Epithelial cell of prostate (primary cell): ENCODE measurements around the gene IQCF6.
"Not testable (repeated sequence)": the region's sequence is repeated elsewhere in the genome, so short reads cannot be mapped to it uniquely, and the experiment has no call there.

ENCODE experiments used
- DNase-seq: peaks from one replicate; pipeline ENCODE4 v3.0.0-alpha.2; 2011; ENCODE audit warnings: low read depth, low spot score
- H3K27ac ChIP-seq: fragments of 450-650 bp; 2 replicates; pipeline ENCODE4 v1.5.1; 2017; ENCODE audit warnings: mild to moderate bottlenecking

Gene IQCF6

GRCh38 chr3:51777985-51778384, 1.1 kb downstream of the IQCF6 start:
- no peak for DNase-seq
- no peak overlapping the region for H3K27ac ChIP-seq

GRCh38 chr3:51773529-51774056, 5.4 kb downstream of the IQCF6 start:
- no peak overlapping the region for H3K27ac ChIP-seq
- no peak for DNase-seq

GRCh38 chr3:51759203-51759602, 19.8 kb downstream of the IQCF6 start:
- H3K27ac ChIP-seq: no peak overlapping the region
- no peak for DNase-seq

GRCh38 chr3:51753763-51754750, 25.0 kb downstream of the IQCF6 start:
- H3K27ac ChIP-seq: peak overlapping the region; percentile 68

GRCh38 chr3:51751287-51751686, 27.8 kb downstream of the IQCF6 start:
- no peak overlapping the region for H3K27ac ChIP-seq
- DNase-seq: no peak

More at GRCh38 chr3:51753763-51754750, 25.0 kb downstream of the IQCF6 start:
- DNase-seq: not testable (repeated sequence)

- no peak overlapping the region for H3K27ac ChIP-seq
- no peak for DNase-seq
Measured at GRCh38 chr3:51750878-51751277, 28.2 kb downstream of the IQCF6 start.

- DNase-seq: no peak
- H3K27ac ChIP-seq: no peak overlapping the region
Measured at GRCh38 chr3:51748327-51748726, 30.7 kb downstream of the IQCF6 start.

GRCh38 chr3:51747840-51748239, 31.2 kb downstream of the IQCF6 start:
- no peak for DNase-seq
- no peak overlapping the region for H3K27ac ChIP-seq

- H3K27ac ChIP-seq, DNase-seq: not testable (repeated sequence)
Measured at GRCh38 chr3:51742978-51743377, 36.1 kb downstream of the IQCF6 start.

GRCh38 chr3:51742320-51742719, 36.7 kb downstream of the IQCF6 start:
- not testable (repeated sequence) for DNase-seq, H3K27ac ChIP-seq

- no peak overlapping the region for H3K27ac ChIP-seq
- DNase-seq: no peak
Measured at GRCh38 chr3:51739110-51739509, 39.9 kb downstream of the IQCF6 start.

GRCh38 chr3:51735950-51736349, 43.1 kb downstream of the IQCF6 start:
- H3K27ac ChIP-seq: no peak overlapping the region
- DNase-seq: no peak

GRCh38 chr3:51735039-51735438, 44.0 kb downstream of the IQCF6 start:
- DNase-seq: no peak
- H3K27ac ChIP-seq: no peak overlapping the region

- DNase-seq: no peak
- H3K27ac ChIP-seq: no peak overlapping the region
Measured at GRCh38 chr3:51734572-51734907, 44.5 kb downstream of the IQCF6 start.

GRCh38 chr3:51733859-51734571, 45.0 kb downstream of the IQCF6 start:
- H3K27ac ChIP-seq: no peak overlapping the region
- no peak for DNase-seq

GRCh38 chr3:51729042-51729633, 49.9 kb downstream of the IQCF6 start:
- H3K27ac ChIP-seq: no peak overlapping the region
- DNase-seq: peak; percentile 22
